HG03045 (cell line): Measurements from ENCODE around the gene SMOC1.

Experiments used
- ATAC-seq: cut with Tn5 transposase; IDR thresholded peaks from one replicate; pipeline ENCODE4 v1.9.1; 2021; ENCODE audit warnings: mild to moderate bottlenecking, moderate library complexity; ENCODE audit not compliant: unreplicated experiment

The SMOC1 gene

GRCh38 chr14:69937367-69938081, 58.3 kb downstream of the SMOC1 start:
- no peak for ATAC-seq

GRCh38 chr14:69938751-69939150, 59.5 kb downstream of the SMOC1 start:
- ATAC-seq: no peak

GRCh38 chr14:69941768-69942742, 62.8 kb downstream of the SMOC1 start:
- no peak for ATAC-seq

GRCh38 chr14:69943084-69943780, 64.0 kb downstream of the SMOC1 start:
- no peak for ATAC-seq

GRCh38 chr14:69945347-69945746, 66.1 kb downstream of the SMOC1 start:
- ATAC-seq: no peak

- no peak for ATAC-seq
Observed at GRCh38 chr14:69945912-69946311, 66.7 kb downstream of the SMOC1 start.

GRCh38 chr14:69948351-69948750, 69.1 kb downstream of the SMOC1 start:
- no peak for ATAC-seq

- no peak for ATAC-seq
Observed at GRCh38 chr14:69951263-69951662, 72.0 kb downstream of the SMOC1 start.

- ATAC-seq: no peak
Observed at GRCh38 chr14:69951935-69952334, 72.7 kb downstream of the SMOC1 start.

- ATAC-seq: no peak
Observed at GRCh38 chr14:69953266-69953915, 74.2 kb downstream of the SMOC1 start.

GRCh38 chr14:69955855-69956845, 76.9 kb downstream of the SMOC1 start:
- ATAC-seq: no peak

- ATAC-seq: no peak
Observed at GRCh38 chr14:69956970-69957369, 77.8 kb downstream of the SMOC1 start.

- no peak for ATAC-seq
Observed at GRCh38 chr14:69957986-69958385, 78.8 kb downstream of the SMOC1 start.

GRCh38 chr14:69959136-69959535, 79.9 kb downstream of the SMOC1 start:
- no peak for ATAC-seq

GRCh38 chr14:69960296-69960695, 81.1 kb downstream of the SMOC1 start:
- ATAC-seq: no peak

- ATAC-seq: no peak
Observed at GRCh38 chr14:69963966-69964365, 84.8 kb downstream of the SMOC1 start.

- ATAC-seq: no peak
Observed at GRCh38 chr14:69964841-69965240, 85.6 kb downstream of the SMOC1 start.

- no peak for ATAC-seq
Observed at GRCh38 chr14:69968132-69968531, 88.9 kb downstream of the SMOC1 start.

- no peak for ATAC-seq
Observed at GRCh38 chr14:69968681-69969080, 89.5 kb downstream of the SMOC1 start.

- ATAC-seq: no peak
Observed at GRCh38 chr14:69972755-69973154, 93.5 kb downstream of the SMOC1 start.
